ENCODE results near the gene PIP5K1B.

DNA sequence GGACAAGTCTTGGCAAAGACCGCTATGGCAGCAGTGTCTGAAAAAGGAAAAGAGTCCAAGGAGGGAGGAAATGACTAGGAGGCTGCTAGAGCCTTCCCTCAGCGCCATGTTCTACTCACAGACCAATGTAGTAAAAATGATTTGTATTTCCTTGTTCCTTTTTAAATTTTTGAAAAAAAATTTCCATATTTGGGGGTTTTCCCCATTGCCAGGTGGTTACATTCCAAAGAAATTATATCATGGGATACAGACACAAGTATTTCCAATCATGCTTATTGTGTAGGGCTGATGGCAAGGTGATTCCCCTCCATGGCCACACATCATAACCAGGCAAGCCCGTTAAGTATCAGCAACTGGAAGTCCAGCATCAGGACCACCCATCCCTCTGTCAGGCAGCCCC is 138.2 kb downstream of the PIP5K1B start:
- TF ChIP-seq, protein P1, sequence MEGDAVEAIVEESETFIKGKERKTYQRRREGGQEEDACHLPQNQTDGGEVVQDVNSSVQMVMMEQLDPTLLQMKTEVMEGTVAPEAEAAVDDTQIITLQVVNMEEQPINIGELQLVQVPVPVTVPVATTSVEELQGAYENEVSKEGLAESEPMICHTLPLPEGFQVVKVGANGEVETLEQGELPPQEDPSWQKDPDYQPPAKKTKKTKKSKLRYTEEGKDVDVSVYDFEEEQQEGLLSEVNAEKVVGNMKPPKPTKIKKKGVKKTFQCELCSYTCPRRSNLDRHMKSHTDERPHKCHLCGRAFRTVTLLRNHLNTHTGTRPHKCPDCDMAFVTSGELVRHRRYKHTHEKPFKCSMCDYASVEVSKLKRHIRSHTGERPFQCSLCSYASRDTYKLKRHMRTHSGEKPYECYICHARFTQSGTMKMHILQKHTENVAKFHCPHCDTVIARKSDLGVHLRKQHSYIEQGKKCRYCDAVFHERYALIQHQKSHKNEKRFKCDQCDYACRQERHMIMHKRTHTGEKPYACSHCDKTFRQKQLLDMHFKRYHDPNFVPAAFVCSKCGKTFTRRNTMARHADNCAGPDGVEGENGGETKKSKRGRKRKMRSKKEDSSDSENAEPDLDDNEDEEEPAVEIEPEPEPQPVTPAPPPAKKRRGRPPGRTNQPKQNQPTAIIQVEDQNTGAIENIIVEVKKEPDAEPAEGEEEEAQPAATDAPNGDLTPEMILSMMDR (IDR thresholded peaks at IDR 0.05), result no peak
- TF ChIP-seq EP300 (IDR thresholded peaks at IDR 0.05) (no peak), POLR2AphosphoS5 (IDR thresholded peaks at IDR 0.05) (no peak)
